ENCODE results near the gene TAF10.
A peak's percentile ranks its signal among the peaks of the same experiment; 100 is the strongest.

Gene TAF10

GRCh38 chr11:6604081-6604626 lies 7.9 kb downstream of the TAF10 start:
- peaks cover 6% of the 10 kb centered on the region; the same call in 1 of the 2 replicates for H4K20me1 ChIP-seq (ENCODE audit: insufficient read depth, low read length)
- H2AFZ ChIP-seq (ENCODE audit: low read length), result peak overlapping the region; percentile 92
- H3K9me3 ChIP-seq (replicated peaks; ENCODE audit: insufficient read depth, low read length), result no peaks in the 10 kb centered on the region
- H3K9me2 ChIP-seq (replicated peaks; ENCODE audit: insufficient read depth, low read length), result no peaks in the 10 kb centered on the region
- peak; percentile 61 for DNase-seq
- H3F3A ChIP-seq (ENCODE audit: insufficient read depth, low read length), result peaks cover 29% of the 10 kb centered on the region
- H3K27ac ChIP-seq (ENCODE audit: low read length), result peak overlapping the region; percentile 44; the same call in 1 of the 2 replicates
- H3K4me1 ChIP-seq (ENCODE audit: low read length), result peaks cover 44% of the 10 kb centered on the region
- H3K4me2 ChIP-seq (ENCODE audit: low read depth, low read length), result peak overlapping the region; percentile 85
- peaks cover 10% of the 10 kb centered on the region; the same call in 1 of the 2 replicates for H3K36me3 ChIP-seq (replicated peaks; ENCODE audit: insufficient read depth, low read length)
- H3K27me3 ChIP-seq (replicated peaks; ENCODE audit: insufficient read depth, low read length), result no peaks in the 10 kb centered on the region
- peaks cover 73% of the 10 kb centered on the region for H3K79me2 ChIP-seq (ENCODE audit: low read length)
- peak overlapping the region; percentile 66 for H3K9ac ChIP-seq (ENCODE audit: low read length)
- peak overlapping the region; percentile 96 for H3K4me3 ChIP-seq (ENCODE audit: low read length)
- peak; percentile 34 for TF ChIP-seq CTCF (IDR thresholded peaks at IDR 0.05; ENCODE audit: low read length)
- TF ChIP-seq EZH2phosphoT487 (IDR thresholded peaks at IDR 0.05; ENCODE audit: low read length), result no peak

GRCh38 chr11:6603287-6604080 lies 8.5 kb downstream of the TAF10 start, which contains the start of the genes ILK and RRP8:
TSS of gene ILK (plus strand) at chr11:6603774. CDS start at chr11:6604272, 498 bp downstream.
TSS of gene RRP8 (minus strand) at chr11:6603616. CDS start at chr11:6603502, 114 bp downstream.
- Histone ChIP-seq H3K9me2 (replicated peaks; ENCODE audit: insufficient read depth, low read length) (no peaks in the 10 kb centered on the region), H3K4me2 (ENCODE audit: low read depth, low read length) (peak within 1 kb of the TSS; percentile 95), H2AFZ (ENCODE audit: low read length) (peak within 1 kb of the TSS; percentile 92), H3K27ac (ENCODE audit: low read length) (peak within 1 kb of the TSS; percentile 44; the same call in 1 of the 2 replicates), H3K79me2 (ENCODE audit: low read length) (peaks cover 79% of the 10 kb centered on the region), H3F3A (ENCODE audit: insufficient read depth, low read length) (peaks cover 29% of the 10 kb centered on the region), H3K4me3 (ENCODE audit: low read length) (peak within 1 kb of the TSS; percentile 96), H3K4me1 (ENCODE audit: low read length) (peaks cover 44% of the 10 kb centered on the region), H3K36me3 (replicated peaks; ENCODE audit: insufficient read depth, low read length) (peaks cover 10% of the 10 kb centered on the region; the same call in 1 of the 2 replicates), H3K27me3 (replicated peaks; ENCODE audit: insufficient read depth, low read length) (no peaks in the 10 kb centered on the region), H4K20me1 (ENCODE audit: insufficient read depth, low read length) (peaks cover 6% of the 10 kb centered on the region; the same call in 1 of the 2 replicates), H3K9me3 (replicated peaks; ENCODE audit: insufficient read depth, low read length) (no peaks in the 10 kb centered on the region), H3K9ac (ENCODE audit: low read length) (peak within 1 kb of the TSS; percentile 86)
- DNase-seq, result peak; percentile 92
- no peak for TF ChIP-seq EZH2 (optimal IDR thresholded peaks at IDR 0.05; ENCODE audit: low read depth, low read length)
- no peak for TF ChIP-seq CTCF (IDR thresholded peaks at IDR 0.05; ENCODE audit: low read length)
- no peak for TF ChIP-seq EZH2phosphoT487 (IDR thresholded peaks at IDR 0.05; ENCODE audit: low read length)

- H4K20me1 ChIP-seq (ENCODE audit: insufficient read depth, low read length), result peaks cover 9% of the 10 kb centered on the region; the same call in 1 of the 2 replicates
- H2AFZ ChIP-seq (ENCODE audit: low read length), result peak overlapping the region; percentile 82; the same call in 1 of the 2 replicates
- no peaks in the 10 kb centered on the region for H3K27me3 ChIP-seq (replicated peaks; ENCODE audit: insufficient read depth, low read length)
- H3K36me3 ChIP-seq (replicated peaks; ENCODE audit: insufficient read depth, low read length), result peaks cover 10% of the 10 kb centered on the region; the same call in 1 of the 2 replicates
- peak overlapping the region; percentile 96 for H3K4me3 ChIP-seq (ENCODE audit: low read length)
- DNase-seq, result no peak
- H3K27ac ChIP-seq (ENCODE audit: low read length), result no peak overlapping the region
- TF ChIP-seq EZH2phosphoT487 (IDR thresholded peaks at IDR 0.05; ENCODE audit: low read length) (no peak), CTCF (IDR thresholded peaks at IDR 0.05; ENCODE audit: low read length) (no peak), EZH2 (optimal IDR thresholded peaks at IDR 0.05; ENCODE audit: low read depth, low read length) (no peak)
- peaks cover 76% of the 10 kb centered on the region for H3K79me2 ChIP-seq (ENCODE audit: low read length)
- H3K9ac ChIP-seq (ENCODE audit: low read length), result peak overlapping the region; percentile 86
- H3K9me3 ChIP-seq (replicated peaks; ENCODE audit: insufficient read depth, low read length), result no peaks in the 10 kb centered on the region
- peaks cover 22% of the 10 kb centered on the region for H3F3A ChIP-seq (ENCODE audit: insufficient read depth, low read length)
- H3K9me2 ChIP-seq (replicated peaks; ENCODE audit: insufficient read depth, low read length), result no peaks in the 10 kb centered on the region
- H3K4me1 ChIP-seq (ENCODE audit: low read length), result peaks cover 33% of the 10 kb centered on the region
- peak overlapping the region; percentile 95 for H3K4me2 ChIP-seq (ENCODE audit: low read depth, low read length)
Measured at GRCh38 chr11:6602096-6602940, 9.7 kb downstream of the TAF10 start.
